Chondrocyte (in vitro differentiated cells): Measurements from ENCODE around the gene MBNL1. TPM values are rescaled to one million over a fixed set of nuclear protein-coding genes. Genes with fewer than 3 reads are reported as not detected.
"Not testable (repeated sequence)": the region's sequence is repeated elsewhere in the genome, so short reads cannot be mapped to it uniquely, and the experiment has no call there.

Experiments used
- DNase-seq: peaks from one replicate; pipeline ENCODE4 v3.0.0; 2021; ENCODE audit warnings: mixed read lengths, low spot score
- H3K27ac Mint-ChIP-seq: one replicate; pipeline ENCODE4 v1.8.0; 2021; ENCODE audit warnings: mild to moderate bottlenecking, moderate library complexity, mixed read lengths; ENCODE audit not compliant: unreplicated experiment
- H3K27me3 Mint-ChIP-seq: 2 replicates; pipeline ENCODE4 v1.8.0; 2021; ENCODE audit warnings: low read depth, mixed read lengths
- H3K36me3 Mint-ChIP-seq: 2 replicates; pipeline ENCODE4 v1.8.0; 2021; ENCODE audit warnings: low read depth, mixed read lengths
- H3K4me1 Mint-ChIP-seq: 2 replicates; pipeline ENCODE4 v1.8.0; 2021; ENCODE audit warnings: low read depth, mild to moderate bottlenecking, mixed read lengths
- H3K4me3 Mint-ChIP-seq: one replicate; pipeline ENCODE4 v1.8.0; 2021; ENCODE audit warnings: mild to moderate bottlenecking, moderate library complexity, mixed read lengths; ENCODE audit not compliant: unreplicated experiment
- H3K9me3 Mint-ChIP-seq: 2 replicates; pipeline ENCODE4 v1.8.0; 2021; ENCODE audit warnings: low read depth, mixed read lengths
- total RNA-seq: library from RNA; stranded (reverse); gene quantifications from 3 replicates; pipeline ENCODE4 v1.2.1, GENCODE V29; 2021
- TF ChIP-seq, protein P1 (sequence below): fragments of 200-600 bp; sonication (generic); IDR thresholded peaks from 2 replicates; pipeline ENCODE4 v1.5.0; 2021; ENCODE audit warnings: antibody characterized with exemption, mild to moderate bottlenecking, moderate library complexity

MBNL1 gene
- total RNA-seq, 1 donor from 2014 or later = 166 TPM

DNA sequence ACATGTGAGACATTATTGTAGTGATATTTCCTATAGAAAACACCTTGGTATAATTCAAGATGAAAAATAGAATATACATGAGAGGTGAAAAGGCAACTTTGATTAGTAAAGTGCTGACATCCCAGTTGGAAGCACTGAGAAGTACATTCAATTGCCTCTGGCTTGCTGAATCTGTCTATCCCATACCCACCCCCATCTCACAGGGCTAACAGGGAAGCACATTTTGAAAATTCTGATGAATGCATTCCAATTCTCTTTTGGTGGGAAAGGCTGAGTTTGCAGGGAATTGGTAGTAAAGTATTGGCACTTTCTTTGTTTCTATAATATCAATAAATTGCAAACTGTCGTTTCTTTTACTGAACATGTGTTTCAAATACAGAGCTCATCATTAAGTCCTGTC is 122.9 kb downstream of the MBNL1 start:
- Mint-ChIP-seq H3K4me1 (peaks cover 79% of the 10 kb centered on the region), H3K27ac (peak overlapping the region; percentile 85), H3K27me3 (no peaks in the 10 kb centered on the region), H3K36me3 (peaks cover 10% of the 10 kb centered on the region), H3K9me3 (no peaks in the 10 kb centered on the region), H3K4me3 (no peak overlapping the region)
- no peak for DNase-seq
- TF ChIP-seq, protein P1, sequence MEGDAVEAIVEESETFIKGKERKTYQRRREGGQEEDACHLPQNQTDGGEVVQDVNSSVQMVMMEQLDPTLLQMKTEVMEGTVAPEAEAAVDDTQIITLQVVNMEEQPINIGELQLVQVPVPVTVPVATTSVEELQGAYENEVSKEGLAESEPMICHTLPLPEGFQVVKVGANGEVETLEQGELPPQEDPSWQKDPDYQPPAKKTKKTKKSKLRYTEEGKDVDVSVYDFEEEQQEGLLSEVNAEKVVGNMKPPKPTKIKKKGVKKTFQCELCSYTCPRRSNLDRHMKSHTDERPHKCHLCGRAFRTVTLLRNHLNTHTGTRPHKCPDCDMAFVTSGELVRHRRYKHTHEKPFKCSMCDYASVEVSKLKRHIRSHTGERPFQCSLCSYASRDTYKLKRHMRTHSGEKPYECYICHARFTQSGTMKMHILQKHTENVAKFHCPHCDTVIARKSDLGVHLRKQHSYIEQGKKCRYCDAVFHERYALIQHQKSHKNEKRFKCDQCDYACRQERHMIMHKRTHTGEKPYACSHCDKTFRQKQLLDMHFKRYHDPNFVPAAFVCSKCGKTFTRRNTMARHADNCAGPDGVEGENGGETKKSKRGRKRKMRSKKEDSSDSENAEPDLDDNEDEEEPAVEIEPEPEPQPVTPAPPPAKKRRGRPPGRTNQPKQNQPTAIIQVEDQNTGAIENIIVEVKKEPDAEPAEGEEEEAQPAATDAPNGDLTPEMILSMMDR = no peak

DNA sequence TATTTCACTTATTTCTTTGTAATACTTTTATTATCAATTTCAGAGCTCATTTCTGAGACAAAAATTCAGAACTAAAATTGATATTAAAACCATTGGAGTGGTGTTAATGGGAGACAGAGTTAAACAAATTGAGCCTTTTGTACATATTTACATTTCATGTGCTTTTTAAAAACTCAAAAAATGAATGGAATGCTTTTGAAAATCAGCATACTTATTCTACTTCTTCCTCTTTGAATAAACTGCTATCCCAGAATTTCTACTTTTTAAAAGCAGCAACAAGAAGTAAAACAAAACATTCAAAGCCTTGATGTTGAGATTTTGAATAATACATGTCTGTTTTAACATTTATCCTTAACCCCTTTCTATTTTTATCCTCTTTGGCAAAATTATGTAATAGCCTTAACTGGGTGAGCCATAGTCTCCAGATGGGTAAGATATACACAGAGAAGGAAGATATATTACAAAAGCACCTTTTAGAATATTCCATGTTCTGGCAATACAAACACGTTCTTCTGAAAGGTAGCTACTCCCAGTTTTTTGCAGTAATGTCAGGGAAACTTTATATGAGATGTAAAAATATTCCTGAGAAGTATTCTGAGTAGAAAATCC is 123.6 kb downstream of the MBNL1 start:
- no peak for DNase-seq
- TF ChIP-seq, protein P1 = no peak
- H3K36me3 Mint-ChIP-seq = peaks cover 14% of the 10 kb centered on the region

DNA sequence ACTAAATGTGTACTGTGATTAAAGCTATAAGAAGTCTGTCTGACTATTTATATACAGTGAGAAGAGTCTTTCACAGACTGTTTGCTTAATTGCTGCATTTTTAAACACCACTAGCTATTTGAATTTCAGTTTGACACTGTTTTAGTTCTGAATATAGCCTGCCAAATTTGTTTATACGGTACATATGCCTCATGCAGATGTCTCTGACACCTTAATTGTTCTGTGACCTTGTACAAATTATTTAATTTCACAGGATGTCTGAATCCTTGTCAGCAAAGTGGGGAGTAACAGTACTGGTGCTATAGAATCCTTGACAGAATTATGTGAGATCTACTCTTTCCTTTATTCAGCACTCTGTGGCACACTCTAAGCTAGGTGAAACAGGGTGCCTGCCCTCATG is 125.5 kb downstream of the MBNL1 start:
- DNase-seq = no peak
- Mint-ChIP-seq H3K36me3 (peaks cover 14% of the 10 kb centered on the region), H3K27ac (peak overlapping the region; percentile 18), H3K4me3 (no peak overlapping the region), H3K9me3 (no peaks in the 10 kb centered on the region), H3K4me1 (peaks cover 71% of the 10 kb centered on the region), H3K27me3 (no peaks in the 10 kb centered on the region)
- TF ChIP-seq, protein P1 = no peak

More for the DNA sequence above, 123.6 kb downstream of the MBNL1 start:
- no peaks in the 10 kb centered on the region for H3K9me3 Mint-ChIP-seq
- peak overlapping the region; percentile 85 for H3K27ac Mint-ChIP-seq
- peaks cover 76% of the 10 kb centered on the region for H3K4me1 Mint-ChIP-seq
- H3K4me3 Mint-ChIP-seq = no peak overlapping the region
- no peaks in the 10 kb centered on the region for H3K27me3 Mint-ChIP-seq

DNA sequence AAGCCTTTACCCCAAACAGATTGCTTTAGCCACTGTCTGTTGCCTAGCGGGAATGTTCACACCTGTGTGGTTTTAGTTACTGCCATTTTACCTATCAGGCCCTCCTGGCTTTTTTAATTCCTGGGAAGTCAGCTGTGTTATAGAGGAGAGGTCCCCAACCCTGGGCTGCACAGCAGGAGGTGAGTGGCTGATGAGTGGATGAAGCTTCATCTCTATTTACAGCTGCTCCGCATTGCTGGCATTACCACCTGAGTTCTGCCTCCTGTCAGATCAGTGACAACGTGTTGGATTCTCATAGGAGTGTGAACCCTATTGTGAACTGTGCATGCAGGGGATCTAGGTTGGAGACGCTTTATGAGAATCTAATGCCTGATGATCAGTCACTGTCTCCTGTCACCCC is 127.0 kb downstream of the MBNL1 start:
- no peak overlapping the region for H3K4me3 Mint-ChIP-seq
- no peaks in the 10 kb centered on the region for H3K27me3 Mint-ChIP-seq
- no peaks in the 10 kb centered on the region for H3K9me3 Mint-ChIP-seq
- no peak overlapping the region for H3K27ac Mint-ChIP-seq
- TF ChIP-seq, protein P1 = no peak
- no peak for DNase-seq
- peaks cover 12% of the 10 kb centered on the region for H3K36me3 Mint-ChIP-seq
- H3K4me1 Mint-ChIP-seq = peaks cover 79% of the 10 kb centered on the region

DNA sequence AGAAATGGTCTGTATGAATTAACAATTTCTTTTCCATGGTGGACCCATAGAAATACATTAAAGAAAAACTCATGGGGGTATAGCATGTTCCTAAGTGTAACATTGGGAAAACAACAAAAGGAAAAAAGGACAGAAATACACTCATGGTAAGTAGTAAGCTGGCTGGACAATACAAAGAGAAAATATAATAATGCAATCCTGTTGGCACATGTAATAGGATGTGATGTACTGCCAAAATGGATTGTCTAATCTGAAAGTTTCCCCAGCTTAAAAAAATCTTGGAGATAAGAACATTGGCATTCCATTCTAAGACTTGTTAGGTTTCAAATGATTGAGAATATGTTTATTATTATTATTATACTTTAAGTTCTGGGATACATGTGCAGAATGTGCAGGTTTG is 128.1 kb downstream of the MBNL1 start:
- no peak overlapping the region for H3K4me3 Mint-ChIP-seq
- peaks cover 80% of the 10 kb centered on the region for H3K4me1 Mint-ChIP-seq
- DNase-seq = no peak
- TF ChIP-seq, protein P1 = no peak
- no peaks in the 10 kb centered on the region for H3K9me3 Mint-ChIP-seq
- no peaks in the 10 kb centered on the region for H3K27me3 Mint-ChIP-seq
- peak overlapping the region; percentile 49 for H3K27ac Mint-ChIP-seq
- H3K36me3 Mint-ChIP-seq = peaks cover 12% of the 10 kb centered on the region

DNA sequence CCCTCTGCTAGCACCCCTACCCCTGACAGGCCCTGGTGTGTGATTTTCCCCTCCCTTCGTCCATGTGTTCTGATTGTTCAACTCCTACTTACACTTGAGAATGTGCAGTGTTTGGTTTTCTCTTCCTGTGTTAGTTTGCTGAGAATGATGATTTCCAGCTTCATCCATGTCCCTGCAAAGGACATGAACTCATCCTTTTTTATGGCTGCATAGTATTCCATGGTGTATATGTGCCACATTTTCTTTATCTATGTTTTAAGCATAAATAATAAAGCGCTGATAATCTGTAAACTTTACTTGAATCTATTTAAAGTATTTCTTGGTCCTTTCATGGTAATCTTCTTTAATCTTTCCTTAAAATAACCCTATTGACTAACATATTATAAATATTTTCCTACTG is 128.6 kb downstream of the MBNL1 start:
- Mint-ChIP-seq H3K27ac (peak overlapping the region; percentile 36), H3K4me1 (peaks cover 80% of the 10 kb centered on the region), H3K36me3 (peaks cover 12% of the 10 kb centered on the region)
- not testable (repeated sequence) for H3K4me3 Mint-ChIP-seq, H3K27me3 Mint-ChIP-seq, H3K9me3 Mint-ChIP-seq, DNase-seq
